Natural killer cell treated with Interleukin-12 subunit alpha and Interleukin-12 subunit beta and Interleukin-15 and Interleukin-18, amount 100 ng/mL, for 72 hours (primary cell): ENCODE results near the gene MEGF8. TPM values are rescaled to one million over a fixed set of nuclear protein-coding genes. Genes with fewer than 3 reads are reported as not detected.
A peak's percentile ranks its signal among the peaks of the same experiment; 100 is the strongest.

Source experiments
- ATAC-seq, 2 donors: fragments of 150-1000 bp; cut with Tn5 transposase in 1 of 2; sonication (Bioruptor Pico), chemical (Tn5 transposase) in 1 of 2; 2 replicates each; pipeline ENCODE4 v1.10.0; 2021
- DNase-seq: peaks from one replicate; pipeline ENCODE4 v3.0.0; 2022; ENCODE audit warnings: low spot score
- H3K27ac Mint-ChIP-seq, 2 donors: 1 replicate in 1 of 2; 2 replicates in 1 of 2; pipeline ENCODE4 v1.8.0; 2022; ENCODE audit warnings: mixed read lengths in 2 of 2, mild to moderate bottlenecking in 1 of 2, moderate library complexity in 1 of 2
- H3K27me3 Mint-ChIP-seq, 2 donors: 1 replicate in 1 of 2; 2 replicates in 1 of 2; pipeline ENCODE4 v1.8.0; 2022; ENCODE audit warnings: mixed read lengths in 2 of 2
- H3K36me3 Mint-ChIP-seq: one replicate; pipeline ENCODE4 v1.8.0; 2022; ENCODE audit warnings: mixed read lengths
- H3K4me1 Mint-ChIP-seq, 2 donors: 1 replicate in 1 of 2; 2 replicates in 1 of 2; pipeline ENCODE4 v1.8.0; 2022; ENCODE audit warnings: low read depth in 2 of 2, mixed read lengths in 2 of 2, mild to moderate bottlenecking in 1 of 2
- H3K4me3 Mint-ChIP-seq: one replicate; pipeline ENCODE4 v1.8.0; 2022; ENCODE audit warnings: mixed read lengths
- H3K9me3 Mint-ChIP-seq: 2 replicates; pipeline ENCODE4 v1.8.0; 2022; ENCODE audit warnings: mixed read lengths
- total RNA-seq, 2 donors: library from RNA; stranded (reverse); gene quantifications; one replicate each; pipeline ENCODE4 v1.2.3, GENCODE V29; 2022

MEGF8 gene
- total RNA-seq, 2 donors from 2014 or later = 12.1 to 20.1 TPM

DNA sequence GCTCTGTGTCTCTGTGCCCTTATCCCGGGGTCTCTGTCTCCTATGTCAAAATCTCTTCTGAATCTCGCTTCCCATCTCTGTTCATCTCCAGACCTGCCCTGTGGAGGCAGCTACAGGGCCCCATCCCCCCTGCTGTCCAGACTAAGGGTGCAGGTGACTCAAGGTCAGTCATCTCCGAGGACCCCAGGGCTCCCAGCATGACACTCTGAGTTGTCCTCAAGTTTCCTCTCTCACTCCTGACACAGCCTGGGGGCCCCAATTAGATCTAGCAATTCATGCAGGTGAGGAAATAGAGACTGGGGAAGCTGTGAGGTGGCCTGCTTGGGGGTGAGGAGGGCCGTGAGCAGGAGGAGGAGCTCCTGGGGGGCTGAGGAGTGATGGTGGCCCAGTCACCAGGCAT lies 66.7 kb downstream of the MEGF8 start:
- Mint-ChIP-seq H3K27me3 (peaks cover 22 to 23% of the 10 kb centered on the region in 2 donors), H3K9me3 (no peaks in the 10 kb centered on the region)

DNA sequence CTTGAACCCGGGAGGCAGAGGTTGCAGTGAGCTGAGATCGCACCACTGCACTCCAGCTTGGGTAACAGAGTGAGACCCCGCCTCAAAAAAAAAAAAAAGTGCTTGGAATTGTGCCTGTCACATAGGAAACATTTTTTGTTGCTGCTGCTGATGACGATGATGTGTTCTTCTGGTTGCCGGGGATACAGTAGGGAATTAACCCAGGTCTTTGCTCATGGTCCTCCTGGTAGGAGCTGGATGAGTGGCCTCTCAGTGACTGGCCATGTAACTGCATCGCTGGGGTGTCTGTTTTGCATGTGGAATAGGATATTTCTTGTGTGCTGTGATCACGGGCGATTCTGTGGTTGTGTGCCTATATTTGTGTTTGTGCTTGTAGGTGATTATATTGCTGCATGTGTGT lies 69.3 kb downstream of the MEGF8 start:
- DNase-seq (no peak), ATAC-seq (no peak)
- Mint-ChIP-seq H3K9me3 (no peaks in the 10 kb centered on the region), H3K4me3 (no peak overlapping the region), H3K27me3 (peaks cover 15 to 19% of the 10 kb centered on the region in 2 donors), H3K36me3 (no peaks in the 10 kb centered on the region), H3K4me1 (peaks cover 20 to 30% of the 10 kb centered on the region in 2 donors), H3K27ac (no peak overlapping the region)

More for the DNA sequence above, 66.7 kb downstream of the MEGF8 start:
- Mint-ChIP-seq H3K36me3 (no peaks in the 10 kb centered on the region), H3K4me3 (no peak overlapping the region), H3K4me1 (peaks cover 13 to 15% of the 10 kb centered on the region in 2 donors), H3K27ac (no peak overlapping the region)
- ATAC-seq = no peak
- no peak for DNase-seq

GRCh38 chr19:42396381-42397262 lies 71.2 kb downstream of the MEGF8 start:
- Mint-ChIP-seq H3K9me3 (no peaks in the 10 kb centered on the region), H3K27ac (peak overlapping the region; percentile 95), H3K4me1 (peaks cover 28 to 36% of the 10 kb centered on the region in 2 donors), H3K36me3 (no peaks in the 10 kb centered on the region), H3K27me3 (peaks cover 4 to 7% of the 10 kb centered on the region in 2 donors), H3K4me3 (peak overlapping the region; percentile 91)
- ATAC-seq = peak; percentile 98 to 99
- peak; percentile 99 for DNase-seq

- Mint-ChIP-seq H3K27ac (peak overlapping the region; percentile 95), H3K27me3 (no peaks in the 10 kb centered on the region), H3K4me3 (peak overlapping the region; percentile 91), H3K4me1 (peaks cover 36 to 37% of the 10 kb centered on the region in 2 donors), H3K36me3 (no peaks in the 10 kb centered on the region), H3K9me3 (no peaks in the 10 kb centered on the region)
- no peak for DNase-seq
- no peak for ATAC-seq
Observed at GRCh38 chr19:42397263-42398166, 72.1 kb downstream of the MEGF8 start.

DNA sequence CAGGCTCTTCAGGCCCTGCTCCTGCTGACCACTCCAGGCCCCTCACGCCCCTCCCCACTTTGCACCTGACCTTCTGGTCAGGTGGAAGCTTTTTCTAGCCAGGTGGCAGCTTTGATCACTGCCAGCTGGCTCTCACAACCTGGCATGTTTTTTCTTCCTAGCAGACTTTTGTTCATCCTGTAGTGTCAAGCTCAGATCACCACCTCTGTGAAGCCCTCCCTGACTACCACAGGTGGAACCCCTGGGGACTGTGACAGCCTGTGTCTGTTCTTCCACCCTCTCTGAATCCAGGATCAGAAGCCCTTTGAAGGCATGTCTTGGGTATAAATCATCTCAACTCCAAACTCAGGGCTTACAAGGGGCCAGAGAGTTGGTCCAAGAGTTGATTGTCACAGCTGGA lies 75.0 kb downstream of the MEGF8 start:
- H3K36me3 Mint-ChIP-seq = no peaks in the 10 kb centered on the region

DNA sequence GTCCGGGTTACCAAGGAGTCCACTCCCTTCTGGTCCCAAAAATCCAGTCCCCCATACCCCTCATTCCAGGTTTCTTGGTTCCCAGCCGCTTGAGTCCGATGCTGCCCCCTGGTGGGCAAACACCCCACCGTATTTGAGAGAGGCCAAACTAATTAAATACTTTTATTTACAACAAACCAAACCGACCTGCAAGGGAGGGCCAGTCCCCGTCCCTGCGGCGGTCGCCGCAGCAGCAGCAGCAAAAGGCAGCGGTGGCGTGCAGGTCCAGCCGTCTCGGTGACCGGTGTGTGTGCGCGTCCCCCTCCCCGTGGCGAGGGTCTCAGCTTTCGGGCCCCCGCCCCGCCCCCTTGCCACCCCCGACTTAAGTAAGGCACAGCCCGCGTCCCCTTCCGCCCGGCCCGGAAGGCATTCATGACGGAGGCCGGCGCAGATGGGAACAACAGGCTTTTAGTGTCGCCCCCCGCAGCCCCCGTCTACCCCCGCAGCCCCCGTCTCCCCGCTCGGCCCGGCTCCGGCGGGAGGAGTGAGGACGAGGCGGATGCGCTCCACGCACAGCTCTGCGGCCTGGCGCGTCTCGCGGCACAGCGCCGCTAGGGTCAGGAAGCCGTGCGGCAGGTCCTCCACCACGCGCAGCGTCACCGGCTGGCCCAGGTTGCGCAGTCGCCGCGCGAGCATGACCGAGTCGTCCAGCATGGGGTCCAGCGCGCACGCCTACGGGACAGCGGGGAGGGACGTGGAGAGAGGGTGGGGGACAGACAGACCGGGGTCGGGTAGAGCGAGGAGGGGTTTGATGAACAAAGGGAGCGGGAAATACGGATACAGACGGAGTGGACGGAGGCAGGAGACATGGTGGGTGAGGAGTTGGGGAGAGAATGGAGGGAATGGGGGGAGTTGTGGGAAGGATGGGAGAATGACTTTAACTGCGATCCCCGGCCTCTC lies 76.2 kb downstream of the MEGF8 start:
- peak overlapping the region; percentile 47 to 62 for H3K27ac Mint-ChIP-seq
- DNase-seq (peak; percentile 81), ATAC-seq (peak; percentile 81)
- H3K4me1 Mint-ChIP-seq = peaks cover 27 to 33% of the 10 kb centered on the region in 2 donors
- H3K4me3 Mint-ChIP-seq = peak overlapping the region; percentile 81
- H3K36me3 Mint-ChIP-seq = no peaks in the 10 kb centered on the region
- no peaks in the 10 kb centered on the region for H3K27me3 Mint-ChIP-seq
- no peaks in the 10 kb centered on the region for H3K9me3 Mint-ChIP-seq

More for the DNA sequence above, 75.0 kb downstream of the MEGF8 start:
- ATAC-seq (no peak), DNase-seq (no peak)
- Mint-ChIP-seq H3K27me3 (no peaks in the 10 kb centered on the region), H3K27ac (peak overlapping the region in 1 of 2 donors; percentile 73), H3K9me3 (no peaks in the 10 kb centered on the region), H3K4me3 (no peak overlapping the region), H3K4me1 (peaks cover 36 to 37% of the 10 kb centered on the region in 2 donors)

GRCh38 chr19:42402376-42403116 lies 77.1 kb downstream of the MEGF8 start:
- DNase-seq (no peak), ATAC-seq (no peak)
- H3K27me3 Mint-ChIP-seq = no peaks in the 10 kb centered on the region
- H3K9me3 Mint-ChIP-seq = no peaks in the 10 kb centered on the region
- H3K27ac Mint-ChIP-seq = peak overlapping the region; percentile 47 to 48
- peaks cover 18 to 27% of the 10 kb centered on the region in 2 donors for H3K4me1 Mint-ChIP-seq
- H3K4me3 Mint-ChIP-seq = peak overlapping the region; percentile 81
- no peaks in the 10 kb centered on the region for H3K36me3 Mint-ChIP-seq

- H3K4me3 Mint-ChIP-seq = no peak overlapping the region
- peaks cover 12 to 27% of the 10 kb centered on the region in 2 donors for H3K4me1 Mint-ChIP-seq
- H3K27ac Mint-ChIP-seq = no peak overlapping the region
- DNase-seq (no peak), ATAC-seq (no peak)
- no peaks in the 10 kb centered on the region for H3K36me3 Mint-ChIP-seq
- no peaks in the 10 kb centered on the region for H3K27me3 Mint-ChIP-seq
- no peaks in the 10 kb centered on the region for H3K9me3 Mint-ChIP-seq
Observed at GRCh38 chr19:42403586-42403985, 78.2 kb downstream of the MEGF8 start.

- DNase-seq (no peak), ATAC-seq (no peak)
- H3K27me3 Mint-ChIP-seq = no peaks in the 10 kb centered on the region
- H3K27ac Mint-ChIP-seq = no peak overlapping the region
- H3K4me1 Mint-ChIP-seq = peaks cover 0 to 20% of the 10 kb centered on the region in 2 donors
- H3K9me3 Mint-ChIP-seq = no peaks in the 10 kb centered on the region
- no peak overlapping the region for H3K4me3 Mint-ChIP-seq
- H3K36me3 Mint-ChIP-seq = no peaks in the 10 kb centered on the region
Observed at GRCh38 chr19:42406111-42406510, 80.7 kb downstream of the MEGF8 start.

DNA sequence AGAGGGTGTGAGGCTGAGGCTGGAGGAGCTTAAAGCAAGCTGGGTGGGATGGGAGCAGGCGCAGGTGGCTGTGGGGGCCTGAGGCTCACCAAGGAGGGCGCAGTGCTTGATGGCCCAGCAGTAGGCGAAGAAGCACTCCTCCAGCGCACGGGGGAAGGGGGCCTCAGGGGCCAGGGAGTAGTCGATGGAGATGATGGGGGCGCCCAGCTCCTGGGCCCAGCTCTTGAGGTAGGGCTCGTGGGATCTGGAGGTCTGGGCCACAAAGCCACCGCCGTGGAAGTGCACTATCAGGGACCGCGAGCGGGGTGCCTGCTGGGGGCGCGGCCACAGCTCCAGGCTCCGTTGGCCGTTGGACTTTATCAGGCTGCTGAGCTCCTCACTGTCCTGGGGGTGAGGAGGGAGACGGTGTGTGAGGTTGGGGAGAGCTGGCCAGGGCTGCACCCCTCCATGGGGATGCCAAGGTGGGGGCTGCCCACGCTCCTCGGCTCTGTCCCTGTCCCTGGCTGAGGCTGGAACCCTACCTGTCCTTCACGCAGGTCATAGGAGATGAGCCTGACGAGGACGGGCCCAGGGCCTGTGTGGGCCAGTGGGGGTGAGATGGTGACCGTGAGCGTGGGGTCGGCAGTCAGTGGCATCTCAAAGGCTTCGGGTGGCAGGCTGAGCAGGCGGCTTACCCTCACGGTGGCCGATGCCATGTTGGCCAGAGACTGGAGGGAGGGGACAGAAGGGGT lies 81.8 kb downstream of the MEGF8 start:
- Mint-ChIP-seq H3K36me3 (no peaks in the 10 kb centered on the region), H3K9me3 (no peaks in the 10 kb centered on the region), H3K4me1 (peaks cover 0 to 11% of the 10 kb centered on the region in 2 donors), H3K4me3 (no peak overlapping the region), H3K27me3 (no peaks in the 10 kb centered on the region), H3K27ac (no peak overlapping the region)
- DNase-seq = no peak
- no peak for ATAC-seq

DNA sequence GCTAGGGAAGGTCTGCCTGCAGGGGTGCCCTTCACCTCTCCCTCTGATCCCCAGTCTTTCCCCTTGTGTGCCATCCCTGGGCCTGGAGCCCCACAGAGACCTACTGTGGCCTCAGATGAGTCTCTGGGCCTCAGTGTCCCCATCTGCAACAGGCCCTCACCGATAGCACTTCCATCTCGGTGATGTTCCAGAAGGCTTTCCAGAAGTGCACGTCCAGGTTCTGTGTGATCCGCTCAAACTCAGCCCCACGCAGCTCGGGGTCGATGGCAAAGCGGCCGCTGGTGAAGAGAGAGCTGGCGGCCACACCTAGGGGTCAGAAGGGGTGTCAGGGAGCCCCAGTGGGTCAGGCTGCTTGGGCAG lies 82.4 kb downstream of the MEGF8 start:
- no peaks in the 10 kb centered on the region for H3K36me3 Mint-ChIP-seq
- ATAC-seq = no peak
- no peak overlapping the region for H3K27ac Mint-ChIP-seq
- DNase-seq = no peak
- H3K4me3 Mint-ChIP-seq = no peak overlapping the region
- H3K9me3 Mint-ChIP-seq = no peaks in the 10 kb centered on the region
- peaks cover 0 to 9% of the 10 kb centered on the region in 2 donors for H3K4me1 Mint-ChIP-seq
- no peaks in the 10 kb centered on the region for H3K27me3 Mint-ChIP-seq

DNA sequence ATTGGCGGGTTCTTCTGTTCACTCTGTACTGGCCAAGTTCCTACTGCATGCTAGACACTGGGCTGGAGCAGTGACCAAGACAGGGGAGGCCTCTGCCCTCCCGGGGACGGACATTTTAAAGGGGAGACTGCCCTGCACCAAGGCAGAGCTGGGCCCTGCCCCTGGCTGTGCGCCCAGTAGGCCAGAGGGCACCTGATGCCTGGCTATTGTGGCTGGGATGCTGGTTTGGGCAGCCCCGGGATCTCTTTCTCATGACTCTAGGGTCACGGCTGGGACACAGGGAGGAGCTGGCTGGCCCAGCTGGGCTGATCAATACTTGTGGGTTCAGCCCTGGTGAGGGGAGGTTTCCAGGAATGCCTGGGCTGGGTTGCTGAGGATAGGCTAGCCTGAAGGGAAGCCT lies 84.0 kb downstream of the MEGF8 start:
- Mint-ChIP-seq H3K4me1 (peaks cover 0 to 9% of the 10 kb centered on the region in 2 donors), H3K4me3 (no peak overlapping the region), H3K27me3 (no peaks in the 10 kb centered on the region), H3K9me3 (no peaks in the 10 kb centered on the region), H3K36me3 (no peaks in the 10 kb centered on the region), H3K27ac (no peak overlapping the region)
- DNase-seq (no peak), ATAC-seq (no peak)
